GM18867 (cell line): ENCODE measurements around the gene CLIC5.
A peak's percentile ranks its signal among the peaks of the same experiment; 100 is the strongest.

Source experiments
- ATAC-seq: cut with Tn5 transposase; IDR thresholded peaks from one replicate; pipeline ENCODE4 v1.9.1; 2021; ENCODE audit warnings: mild to moderate bottlenecking, moderate library complexity; ENCODE audit not compliant: unreplicated experiment

Gene CLIC5

DNA sequence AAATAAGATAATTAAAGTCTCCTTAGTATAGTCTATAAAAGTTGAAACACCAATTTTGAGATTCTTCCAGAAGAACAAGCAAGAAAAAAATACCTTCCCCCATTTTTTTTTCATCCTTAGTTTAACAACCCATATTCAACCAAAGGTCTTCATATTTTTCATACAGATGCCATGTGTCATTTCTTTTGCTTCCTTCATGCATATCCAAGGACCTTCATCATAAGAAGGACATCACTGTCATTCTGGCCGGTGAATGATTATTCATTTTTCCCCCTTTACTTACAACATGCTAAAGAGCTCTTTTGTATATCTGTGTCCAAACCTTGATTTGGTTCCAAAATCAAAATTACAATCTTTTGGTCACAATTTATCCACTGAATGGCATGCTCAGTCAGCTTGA is 21.3 kb upstream of the CLIC5 start:
- ATAC-seq: no peak

DNA sequence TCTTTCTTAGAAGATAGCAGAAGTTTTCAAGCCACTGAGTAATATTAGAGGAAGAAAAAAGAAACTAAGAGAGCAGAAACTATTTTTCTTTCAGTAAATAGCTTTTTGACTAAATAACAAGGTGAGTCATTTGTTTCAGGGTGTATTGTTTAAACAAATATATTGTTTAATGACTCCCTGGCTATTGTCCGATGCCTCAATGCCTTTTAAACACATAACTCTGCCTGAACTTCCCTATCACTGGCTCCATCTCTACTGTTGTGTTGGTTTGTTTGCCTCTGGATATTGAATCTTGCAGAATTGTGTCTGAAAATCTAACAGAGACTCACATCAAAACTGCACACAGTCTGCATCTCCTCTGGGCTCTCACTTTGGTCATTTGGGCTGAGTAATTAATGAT is 19.6 kb upstream of the CLIC5 start:
- ATAC-seq: no peak

DNA sequence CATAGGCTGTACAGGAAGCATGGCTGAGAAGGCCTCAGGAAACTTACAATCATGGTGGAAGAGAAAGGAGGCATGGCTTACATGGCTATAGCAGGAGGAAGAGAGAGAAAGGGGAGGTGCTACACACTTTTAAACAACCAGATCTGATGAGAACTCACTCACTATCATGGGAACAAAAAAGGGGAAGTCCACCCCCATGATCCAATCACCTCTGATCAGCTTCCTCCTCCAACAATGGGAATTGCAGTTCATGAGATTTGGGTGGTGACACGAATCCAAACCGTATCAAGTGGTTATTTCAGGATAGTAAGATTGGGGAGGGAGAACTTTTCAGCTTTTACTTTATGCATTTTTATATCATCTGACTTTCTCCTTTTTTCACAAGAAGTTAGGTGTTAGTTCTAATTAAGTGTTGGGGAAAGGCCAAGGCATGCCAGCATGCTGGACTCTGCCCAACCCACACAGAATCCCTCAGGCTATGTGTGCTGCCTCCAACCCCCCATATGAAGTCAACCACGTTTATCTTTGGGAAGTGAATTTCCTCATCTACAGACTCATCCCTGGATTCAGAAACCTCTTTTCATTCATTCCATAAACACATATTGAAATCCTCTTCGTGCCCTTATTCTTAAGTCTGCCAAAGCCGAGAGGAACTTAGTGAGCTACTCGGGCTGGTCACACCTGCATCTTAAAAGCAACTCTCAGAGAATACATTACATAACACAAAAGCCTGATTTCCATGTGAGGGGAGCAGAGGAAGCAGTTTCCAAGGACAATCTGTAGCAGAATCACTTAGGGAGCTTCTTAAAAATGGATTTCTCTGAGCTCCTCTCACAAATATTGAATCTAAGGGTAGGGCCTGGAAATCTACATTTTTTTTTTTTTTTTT is 16.7 kb upstream of the CLIC5 start:
- no peak for ATAC-seq

DNA sequence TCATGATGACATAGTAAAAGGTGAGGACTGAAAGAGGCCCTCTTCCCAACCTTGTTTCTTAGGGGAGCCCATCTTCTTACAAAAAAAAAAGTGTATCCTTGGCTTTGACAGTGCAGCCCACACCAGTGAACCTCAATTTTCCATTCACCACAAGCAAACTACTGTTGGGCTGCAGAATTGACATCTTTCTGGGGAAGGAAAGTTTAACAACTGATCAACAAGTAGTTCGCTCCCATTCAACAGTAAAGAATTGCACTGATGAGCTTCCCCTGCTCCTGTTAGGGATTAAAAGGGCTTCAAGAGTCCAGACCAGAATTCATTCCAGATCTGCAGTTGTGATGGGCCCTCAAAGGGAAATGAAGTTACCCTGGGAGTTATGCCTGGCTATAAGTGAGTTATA is 13.9 kb upstream of the CLIC5 start:
- ATAC-seq: no peak

DNA sequence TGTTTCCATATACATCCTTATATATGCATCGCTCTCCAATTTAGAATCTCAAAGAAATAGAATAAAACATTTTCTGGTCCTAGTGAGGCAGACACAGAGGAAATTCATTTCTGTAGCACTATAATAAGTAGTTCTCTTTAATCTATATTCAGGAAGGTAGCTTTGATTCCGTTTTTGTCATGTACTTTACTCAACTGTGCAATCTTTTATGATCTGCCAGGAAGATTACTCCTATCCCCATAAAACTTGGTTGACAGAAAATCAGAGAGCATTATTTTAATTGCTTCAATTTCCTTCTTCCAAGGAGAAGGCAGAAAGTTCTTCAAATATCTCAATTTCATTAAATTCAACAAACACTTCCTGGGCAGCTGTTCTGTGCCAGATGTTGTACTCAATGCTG is 10.6 kb upstream of the CLIC5 start:
- no peak for ATAC-seq

DNA sequence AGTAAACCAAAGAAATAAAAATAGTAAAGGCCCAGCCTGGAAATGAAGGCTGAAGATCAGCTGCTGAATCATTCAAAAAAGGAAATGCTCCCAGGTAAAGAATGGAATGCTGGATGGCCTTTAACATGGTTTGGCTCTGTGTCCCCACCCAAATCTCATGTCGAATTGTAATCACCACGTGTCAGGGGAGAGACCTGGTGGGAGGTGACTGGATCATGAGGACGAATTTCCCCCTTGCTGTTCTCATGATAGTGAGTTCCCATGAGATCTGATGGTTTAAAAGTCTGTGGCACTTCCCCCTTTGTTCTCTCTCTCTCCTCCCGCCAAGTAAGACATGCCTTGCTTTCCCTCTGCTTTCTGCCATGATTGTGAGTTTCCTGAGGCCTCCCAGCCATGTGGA is 9.9 kb upstream of the CLIC5 start:
- no peak for ATAC-seq

DNA sequence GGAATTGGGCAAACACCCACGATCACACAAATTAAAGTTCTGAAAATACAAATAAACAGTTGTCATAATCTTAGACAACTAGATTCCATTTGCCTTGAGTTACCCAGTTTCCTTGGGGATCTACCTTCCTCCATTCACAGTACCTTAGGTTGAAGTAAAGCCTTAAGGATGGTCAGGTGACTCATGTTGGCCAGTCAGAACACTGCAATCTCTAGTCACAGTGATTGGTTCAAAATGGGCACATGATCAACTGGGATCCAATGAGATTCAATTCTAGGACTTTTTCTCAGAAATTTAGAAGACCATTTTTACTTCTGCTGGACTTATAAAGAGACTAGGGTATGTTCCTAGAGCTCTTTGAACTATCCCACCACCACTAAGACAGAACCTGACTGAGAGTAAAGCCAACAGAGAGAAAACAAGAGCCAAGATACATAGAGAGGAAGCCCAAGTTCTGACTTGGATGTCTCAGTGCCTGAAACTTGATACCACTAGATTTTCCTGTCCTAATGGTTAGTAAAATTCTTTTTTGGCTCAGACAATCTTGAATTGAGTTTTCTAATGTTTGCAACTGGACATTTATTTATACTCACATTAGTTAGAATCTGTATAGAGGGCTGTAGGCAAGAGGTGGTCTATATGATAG is 8.6 kb upstream of the CLIC5 start:
- ATAC-seq: no peak

DNA sequence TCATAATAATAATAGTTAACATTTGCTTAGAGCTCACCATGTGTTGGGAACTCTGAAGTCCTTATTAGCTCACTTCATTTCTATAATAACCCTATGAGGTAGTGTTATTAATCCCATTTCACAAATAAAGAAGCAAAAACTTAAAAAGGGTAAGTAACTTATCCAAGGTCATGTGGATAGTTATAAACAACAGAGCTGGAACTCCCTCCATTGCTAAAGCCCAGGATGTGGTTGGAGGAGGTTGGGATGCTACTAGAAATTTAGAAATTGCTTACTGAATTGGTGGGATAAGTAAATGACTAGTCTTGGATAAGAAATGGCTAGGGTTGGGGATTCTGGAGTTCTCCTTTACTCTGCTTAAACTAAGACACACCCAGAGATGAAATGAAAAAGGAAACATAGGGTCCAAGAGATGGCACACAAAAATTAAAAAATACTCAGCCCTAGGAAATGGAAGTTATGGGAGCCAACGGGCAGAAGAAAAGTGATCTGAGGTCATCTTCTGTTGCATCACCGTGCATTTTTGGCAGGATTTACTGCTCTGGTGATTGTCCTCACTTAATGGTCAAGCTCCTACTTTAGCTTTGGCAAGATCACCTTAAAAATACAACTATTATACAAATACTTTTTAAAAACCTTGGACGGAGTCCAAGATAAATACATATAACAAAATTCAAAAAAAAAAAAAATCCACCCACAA is 7.7 kb upstream of the CLIC5 start:
- ATAC-seq: no peak

DNA sequence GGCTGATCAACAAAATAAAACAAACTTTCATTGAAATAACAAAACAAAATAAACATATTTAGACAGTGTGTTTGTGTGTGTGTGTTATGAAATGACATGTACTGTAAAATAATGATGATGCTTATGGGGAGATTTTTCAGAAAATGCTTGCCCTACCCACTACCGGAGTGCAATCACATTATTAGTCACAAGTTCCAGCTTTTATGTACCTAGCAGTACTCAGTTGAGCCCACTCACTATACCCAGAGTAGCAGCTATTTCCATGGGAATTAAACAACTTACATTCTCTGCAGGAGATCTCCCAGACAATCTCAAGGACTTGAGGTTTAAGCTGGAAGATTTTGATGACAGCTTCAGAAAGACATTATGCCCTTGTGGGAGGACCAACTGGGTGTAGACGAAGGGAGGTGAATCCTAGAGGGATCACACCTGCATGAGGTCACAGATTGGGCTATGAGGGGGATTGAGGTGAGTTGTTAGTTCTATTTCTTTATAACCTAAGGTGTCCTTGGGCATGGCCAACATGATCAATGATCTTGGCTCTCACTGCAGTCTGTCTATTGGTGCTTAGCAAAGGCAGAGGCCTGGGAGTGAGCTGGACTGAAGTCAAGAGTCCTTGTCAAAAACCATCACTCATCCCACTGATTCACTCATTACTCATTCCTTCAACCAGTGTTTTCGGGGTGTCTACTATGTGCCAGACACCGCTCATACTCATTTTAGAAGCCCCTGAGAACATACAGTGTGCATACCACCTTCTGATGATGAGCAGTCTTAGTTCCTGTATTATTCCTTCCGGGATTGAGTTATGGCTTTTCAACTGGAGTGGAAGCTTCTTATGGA is 6.7 kb upstream of the CLIC5 start:
- no peak for ATAC-seq

DNA sequence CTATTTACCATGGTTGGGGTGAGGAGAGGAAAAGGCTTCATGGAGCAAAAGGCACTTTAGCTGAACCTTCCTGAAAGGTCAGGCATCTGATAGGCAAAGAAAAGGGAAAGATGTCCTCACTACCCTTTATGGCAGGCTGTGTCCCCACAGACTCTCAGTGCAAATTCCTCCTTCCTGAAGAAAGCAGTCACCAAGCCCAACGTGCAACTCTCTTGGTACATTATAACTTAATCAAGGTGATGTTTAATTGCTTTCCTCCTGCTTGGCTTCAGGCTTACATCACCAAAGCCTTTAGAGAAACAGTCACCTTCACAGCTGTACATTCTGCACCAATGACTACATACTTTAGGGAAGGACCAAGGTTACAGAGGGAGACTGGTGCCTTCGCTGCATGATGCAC is 2.1 kb upstream of the CLIC5 start:
- no peak for ATAC-seq

DNA sequence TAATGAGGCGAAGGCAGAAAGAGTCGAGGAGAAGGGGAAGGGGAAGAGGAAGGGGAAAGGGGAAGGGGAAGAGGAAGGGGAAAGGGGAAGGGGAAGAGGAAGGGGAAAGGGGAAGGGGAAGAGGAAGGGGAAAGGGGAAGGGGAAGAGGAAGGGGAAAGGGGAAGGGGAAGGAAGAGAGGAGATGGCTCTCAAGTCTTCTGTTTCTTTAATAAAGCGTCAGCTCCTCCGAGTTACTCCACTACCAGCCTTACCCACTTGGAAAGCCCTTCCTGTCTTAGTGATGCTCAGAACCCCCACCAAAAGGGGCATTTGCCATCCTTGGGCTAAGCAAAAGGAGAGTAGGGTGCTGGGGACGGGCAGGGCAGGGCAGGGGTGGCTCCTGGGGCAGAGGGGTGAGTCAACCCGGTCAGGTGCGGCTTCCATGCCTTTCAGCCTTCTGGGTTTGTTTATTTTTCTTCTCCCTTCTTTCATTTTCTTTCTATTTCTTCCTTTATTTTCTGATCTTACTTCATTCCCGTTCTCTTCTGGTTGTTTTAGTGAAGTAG is 476 bp upstream of the CLIC5 start:
- no peak for ATAC-seq

DNA sequence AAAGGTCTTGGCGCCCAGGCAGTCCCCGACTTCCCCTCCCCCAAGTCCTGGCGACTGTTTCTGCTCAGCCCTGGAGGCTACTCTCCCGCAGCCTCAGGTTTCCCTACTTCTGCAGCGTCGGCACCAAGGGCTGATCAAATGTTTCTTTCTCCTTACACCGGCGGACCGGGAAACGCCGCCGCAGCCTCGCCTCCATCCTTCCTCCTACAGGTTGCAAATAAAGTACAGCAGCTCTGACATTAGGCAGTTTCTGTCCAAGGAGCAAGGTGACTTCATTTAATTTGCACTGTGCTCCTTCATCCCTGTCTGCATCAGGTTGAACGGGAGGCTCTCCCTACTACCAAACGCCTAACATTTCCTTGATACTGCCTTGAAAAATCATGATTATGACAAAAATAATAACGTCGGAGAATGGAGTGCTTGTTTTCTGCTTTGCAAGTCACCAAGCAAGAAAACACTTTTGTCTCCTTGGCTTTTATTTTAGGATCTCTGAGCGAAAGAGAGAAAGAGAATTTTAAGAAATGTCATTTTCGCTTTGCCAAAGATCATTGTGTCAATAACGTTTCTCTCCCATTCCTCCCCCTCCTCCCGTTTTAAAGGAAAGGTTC is 1.0 kb downstream of the CLIC5 start:
- ATAC-seq: no peak

DNA sequence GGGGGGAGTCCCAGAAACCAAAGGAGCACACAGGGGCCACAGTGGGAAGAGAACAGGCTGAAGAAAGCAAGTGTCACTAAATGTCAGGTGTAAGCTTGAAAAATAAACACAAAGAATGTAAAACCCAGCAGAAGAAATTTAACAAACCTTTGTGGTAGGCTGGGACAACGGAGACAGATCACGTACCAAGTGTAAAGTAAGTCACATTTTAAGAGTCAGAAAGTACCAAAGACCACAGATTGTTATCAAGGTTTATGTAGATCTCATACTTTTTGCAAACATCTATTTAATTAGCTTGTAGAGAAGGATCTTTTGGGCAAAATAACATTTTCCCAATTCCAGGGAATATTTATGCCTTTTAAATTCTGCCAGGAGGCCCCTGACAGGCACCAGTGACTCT is 1.6 kb downstream of the CLIC5 start:
- no peak for ATAC-seq

DNA sequence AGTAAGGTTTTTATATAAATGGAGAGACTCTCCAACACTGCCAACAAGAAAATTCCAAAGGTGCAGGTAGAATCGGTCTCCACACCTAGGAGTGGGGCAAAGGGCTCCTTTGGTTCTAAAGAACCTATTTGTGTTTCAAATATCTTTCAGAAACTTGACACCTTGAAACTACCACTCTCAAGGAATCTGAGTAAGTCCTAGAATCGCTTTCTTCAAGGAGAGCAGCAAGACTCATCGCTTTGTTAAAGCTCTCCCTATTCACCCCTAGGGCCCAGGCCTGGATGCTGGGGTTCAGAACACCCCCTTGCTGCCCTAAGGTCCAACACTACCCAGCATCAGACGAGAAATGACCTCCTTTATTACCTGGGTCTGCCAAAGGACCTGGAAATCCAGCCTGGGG is 2.0 kb downstream of the CLIC5 start:
- no peak for ATAC-seq

DNA sequence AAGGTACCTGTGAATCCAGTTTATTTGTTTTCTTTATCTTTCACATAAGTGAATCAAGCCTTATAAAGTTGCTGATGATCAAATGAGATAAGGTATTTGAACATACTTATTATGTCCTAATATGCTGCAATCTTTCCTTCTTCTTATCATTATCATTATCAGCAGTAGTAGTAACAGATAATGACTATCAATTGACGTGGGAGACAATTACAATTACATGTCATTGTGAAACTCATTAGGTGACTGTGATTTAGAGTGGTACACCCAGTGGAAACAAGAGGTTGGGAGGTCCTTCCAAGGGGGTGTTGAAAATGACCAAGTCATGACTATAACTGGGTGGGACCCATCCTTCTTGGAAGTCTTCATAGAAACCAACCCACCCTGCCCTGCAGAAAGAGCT is 2.8 kb downstream of the CLIC5 start:
- no peak for ATAC-seq

DNA sequence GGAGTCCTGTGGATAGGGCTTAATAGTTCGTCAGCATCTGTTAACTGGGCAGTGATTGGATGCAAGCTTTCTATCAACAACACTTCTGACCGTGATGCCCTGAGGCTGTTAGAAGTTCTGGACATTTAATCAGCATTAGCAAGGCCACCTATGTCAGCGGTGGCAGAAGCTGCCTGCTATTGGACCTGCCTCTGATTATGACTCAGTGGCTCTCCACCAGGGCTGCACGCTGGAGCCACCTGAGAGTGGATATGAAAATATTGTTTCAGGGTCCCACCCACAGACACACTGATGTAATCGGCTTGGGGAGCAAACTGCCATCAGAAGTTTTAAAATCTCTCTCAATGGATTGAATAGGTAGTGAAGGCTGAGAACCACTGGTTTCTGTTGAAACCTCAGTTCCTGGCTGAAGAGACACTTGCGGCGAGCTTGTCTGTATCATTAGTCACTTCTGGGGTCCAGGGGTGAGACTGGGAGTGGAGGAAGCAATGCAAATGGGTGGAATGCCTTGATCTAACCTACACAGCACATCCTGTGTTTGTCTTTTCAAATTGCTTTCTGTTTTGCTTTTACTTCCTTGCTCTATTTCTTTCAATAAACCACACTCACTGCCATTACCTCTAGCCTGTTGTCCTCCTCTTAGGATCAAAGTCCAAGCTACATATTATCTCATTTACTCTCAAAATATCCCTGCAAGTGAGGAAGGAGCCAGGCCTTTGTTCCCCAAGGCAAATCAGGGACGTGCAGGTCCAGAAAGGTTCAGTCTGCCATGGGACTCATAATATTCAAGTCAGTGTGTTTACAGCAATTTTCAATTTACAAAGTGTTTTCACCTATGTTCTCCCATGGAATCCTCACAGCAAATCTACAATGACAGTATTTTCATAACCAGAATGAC is 4.2 kb downstream of the CLIC5 start:
- ATAC-seq: peak; percentile 96

DNA sequence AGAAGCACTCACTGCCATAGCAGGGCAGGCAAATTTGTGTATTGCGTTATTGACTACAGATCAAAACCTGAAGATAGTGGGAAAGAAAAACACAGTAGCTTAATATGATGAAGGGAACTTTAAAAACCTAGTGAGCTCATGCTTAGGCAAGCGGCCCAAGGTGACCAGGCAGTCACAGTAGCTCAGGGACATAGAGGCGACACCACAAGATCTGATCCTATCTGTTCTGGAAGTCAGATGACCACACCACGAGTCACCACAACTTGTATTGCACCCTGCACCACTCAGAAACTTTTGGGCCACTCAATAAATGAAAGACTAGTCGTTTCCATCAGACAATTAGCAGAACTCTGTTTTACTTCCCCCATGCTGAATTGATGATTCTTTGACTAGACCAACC is 4.9 kb downstream of the CLIC5 start:
- ATAC-seq: no peak

DNA sequence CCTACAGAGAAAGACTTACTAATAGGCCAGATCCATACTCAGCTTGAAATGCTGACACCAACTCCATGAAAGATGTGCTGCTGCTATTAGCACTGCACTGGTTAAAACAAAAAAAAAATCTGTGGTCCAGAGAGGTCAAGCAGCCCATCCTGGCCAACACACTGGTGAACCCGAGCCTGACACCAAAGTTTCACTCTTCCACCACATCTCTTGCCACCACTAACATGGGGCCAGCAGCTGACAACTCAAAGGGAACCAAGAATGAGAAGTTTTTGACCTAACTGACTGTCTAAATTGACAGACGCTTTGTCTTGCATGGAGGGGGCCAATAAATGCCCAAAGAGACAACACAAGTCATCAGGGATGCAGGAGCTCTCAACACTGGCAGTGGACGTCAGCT is 5.4 kb downstream of the CLIC5 start:
- ATAC-seq: no peak

DNA sequence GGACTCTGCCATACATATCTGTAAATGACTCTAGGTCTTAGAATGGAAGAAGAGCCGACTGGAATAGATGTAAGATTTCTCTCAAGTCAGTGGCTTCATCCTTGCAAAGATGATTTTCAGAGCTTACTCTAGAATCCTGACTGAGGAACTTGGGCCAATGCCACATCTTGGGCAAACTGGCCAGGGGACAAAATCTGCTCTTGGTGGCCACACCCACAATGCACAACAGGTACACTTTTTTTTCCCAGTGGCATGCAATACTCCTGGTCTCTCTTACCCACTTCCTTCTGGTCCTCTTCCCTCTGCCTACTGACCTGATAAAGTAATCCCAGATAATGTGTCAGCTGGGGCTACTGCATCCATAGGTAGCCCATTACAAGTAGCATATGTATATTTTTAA is 13.4 kb downstream of the CLIC5 start:
- no peak for ATAC-seq
